ENCODE data around the gene SSH2.
A peak's percentile ranks its signal among the peaks of the same experiment; 100 is the strongest.

The SSH2 gene

DNA sequence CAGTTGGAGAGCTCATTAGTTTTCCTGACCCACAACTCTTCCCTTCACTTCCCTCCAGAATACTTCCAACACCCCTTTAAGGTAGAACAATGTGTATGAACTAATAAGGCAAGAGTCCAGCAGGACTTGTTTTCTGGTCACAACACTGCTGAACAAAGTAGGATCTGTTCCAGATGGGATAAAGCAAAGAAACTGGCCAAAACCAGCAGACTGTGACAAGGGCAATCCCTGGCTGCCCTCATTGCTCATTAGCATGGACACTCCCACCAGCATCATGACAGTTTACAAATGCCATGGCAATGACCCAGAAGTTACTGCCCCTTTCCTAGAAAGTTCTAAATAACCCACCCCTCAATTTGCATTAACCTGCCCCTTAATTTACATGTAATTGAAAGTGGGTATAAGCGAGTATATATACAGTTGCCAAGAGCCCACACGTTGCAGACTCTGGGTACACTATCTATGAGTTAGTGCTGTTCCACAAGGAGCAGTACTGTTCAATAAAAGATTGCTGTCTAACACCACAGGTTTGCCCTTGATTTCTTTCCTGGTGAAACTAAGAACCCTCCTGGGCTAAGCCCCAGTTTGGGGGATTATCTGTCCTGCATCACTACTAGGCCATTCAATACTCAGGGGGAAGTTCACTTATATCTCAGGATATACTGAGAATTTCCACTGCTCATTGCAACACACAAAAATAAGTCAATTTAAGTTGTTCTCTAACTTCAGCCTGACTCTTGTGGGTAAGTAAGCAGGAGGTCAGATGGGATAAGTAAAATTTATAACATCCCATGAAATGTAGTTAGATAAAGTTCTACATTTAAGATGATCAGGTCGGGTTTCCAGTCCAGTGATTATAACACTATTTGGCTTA is 82.3 kb downstream of the SSH2 start:
- H3K4me1 Mint-ChIP-seq (ENCODE audit: low read depth): peaks cover 38% of the 10 kb centered on the region
- no peaks in the 10 kb centered on the region for H3K9me3 Mint-ChIP-seq
- intact Hi-C loops (cut with micrococcal nuclease): no loop called here
- no peak overlapping the region for H3K4me3 Mint-ChIP-seq
- H3K27ac Mint-ChIP-seq: no peak overlapping the region
- H3K36me3 Mint-ChIP-seq (ENCODE audit: low read depth): peaks cover 11% of the 10 kb centered on the region
- no peaks in the 10 kb centered on the region for H3K27me3 Mint-ChIP-seq

- Mint-ChIP-seq H3K9me3 (no peaks in the 10 kb centered on the region), H3K27me3 (no peaks in the 10 kb centered on the region), H3K4me1 (ENCODE audit: low read depth) (peaks cover 31% of the 10 kb centered on the region), H3K4me3 (no peak overlapping the region), H3K36me3 (ENCODE audit: low read depth) (peaks cover 11% of the 10 kb centered on the region), H3K27ac (no peak overlapping the region)
- intact Hi-C loops (cut with micrococcal nuclease): no loop called here
Observed at GRCh38 chr17:29847118-29847517, 82.9 kb downstream of the SSH2 start.

GRCh38 chr17:29846298-29846697 is 83.7 kb downstream of the SSH2 start:
- no peaks in the 10 kb centered on the region for H3K9me3 Mint-ChIP-seq
- no peaks in the 10 kb centered on the region for H3K27me3 Mint-ChIP-seq
- peaks cover 24% of the 10 kb centered on the region for H3K4me1 Mint-ChIP-seq (ENCODE audit: low read depth)
- H3K4me3 Mint-ChIP-seq: no peak overlapping the region
- H3K27ac Mint-ChIP-seq: no peak overlapping the region
- peaks cover 11% of the 10 kb centered on the region for H3K36me3 Mint-ChIP-seq (ENCODE audit: low read depth)
- intact Hi-C loops (cut with micrococcal nuclease): no loop called here

GRCh38 chr17:29844339-29845048 is 85.5 kb downstream of the SSH2 start:
- Mint-ChIP-seq H3K4me1 (ENCODE audit: low read depth) (peaks cover 16% of the 10 kb centered on the region), H3K9me3 (no peaks in the 10 kb centered on the region), H3K36me3 (ENCODE audit: low read depth) (peaks cover 11% of the 10 kb centered on the region), H3K27me3 (no peaks in the 10 kb centered on the region), H3K4me3 (no peak overlapping the region), H3K27ac (no peak overlapping the region)
- intact Hi-C loops (cut with micrococcal nuclease): no loop called here

GRCh38 chr17:29840884-29841283 is 89.1 kb downstream of the SSH2 start:
- Mint-ChIP-seq H3K4me3 (no peak overlapping the region), H3K27ac (no peak overlapping the region), H3K36me3 (ENCODE audit: low read depth) (peaks cover 4% of the 10 kb centered on the region), H3K9me3 (no peaks in the 10 kb centered on the region), H3K4me1 (ENCODE audit: low read depth) (peaks cover 19% of the 10 kb centered on the region), H3K27me3 (no peaks in the 10 kb centered on the region)
- intact Hi-C loops (cut with micrococcal nuclease): no loop called here

GRCh38 chr17:29839656-29840055 is 90.4 kb downstream of the SSH2 start:
- H3K9me3 Mint-ChIP-seq: no peaks in the 10 kb centered on the region
- H3K36me3 Mint-ChIP-seq (ENCODE audit: low read depth): no peaks in the 10 kb centered on the region
- H3K27me3 Mint-ChIP-seq: no peaks in the 10 kb centered on the region
- H3K27ac Mint-ChIP-seq: no peak overlapping the region
- no peak overlapping the region for H3K4me3 Mint-ChIP-seq
- intact Hi-C loops (cut with micrococcal nuclease): no loop called here
- H3K4me1 Mint-ChIP-seq (ENCODE audit: low read depth): peaks cover 27% of the 10 kb centered on the region

- intact Hi-C loops (cut with micrococcal nuclease): no loop called here
- Mint-ChIP-seq H3K9me3 (no peaks in the 10 kb centered on the region), H3K4me1 (ENCODE audit: low read depth) (peaks cover 27% of the 10 kb centered on the region), H3K27ac (peak overlapping the region; percentile 47), H3K4me3 (no peak overlapping the region), H3K36me3 (ENCODE audit: low read depth) (no peaks in the 10 kb centered on the region), H3K27me3 (no peaks in the 10 kb centered on the region)
Observed at GRCh38 chr17:29838961-29839360, 91.1 kb downstream of the SSH2 start.

DNA sequence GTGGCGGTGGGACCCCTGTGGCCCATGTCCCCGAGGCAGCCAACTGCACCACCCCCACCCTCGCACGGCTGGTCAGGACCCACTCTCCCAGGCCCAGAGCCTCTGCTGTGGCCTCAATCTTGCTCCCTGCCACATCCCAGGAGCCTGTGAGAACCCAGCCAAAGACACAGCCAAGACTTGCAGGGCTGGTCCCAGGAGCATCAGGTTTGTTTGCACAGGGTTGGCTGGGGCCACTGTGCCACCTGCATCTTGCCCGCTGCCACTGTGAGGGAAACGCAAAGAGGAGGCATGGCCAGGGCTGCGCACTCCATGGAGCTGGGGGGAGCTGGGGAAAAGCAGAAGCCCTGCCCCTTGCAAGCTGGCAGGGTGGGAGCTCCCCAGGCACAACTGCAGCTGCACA is 92.5 kb downstream of the SSH2 start:
- no peaks in the 10 kb centered on the region for H3K27me3 Mint-ChIP-seq
- intact Hi-C loops (cut with micrococcal nuclease): no loop called here
- no peaks in the 10 kb centered on the region for H3K36me3 Mint-ChIP-seq (ENCODE audit: low read depth)
- no peaks in the 10 kb centered on the region for H3K9me3 Mint-ChIP-seq
- H3K27ac Mint-ChIP-seq: peak overlapping the region; percentile 4
- H3K4me1 Mint-ChIP-seq (ENCODE audit: low read depth): peaks cover 27% of the 10 kb centered on the region
- no peak overlapping the region for H3K4me3 Mint-ChIP-seq

GRCh38 chr17:29836643-29837042 is 93.4 kb downstream of the SSH2 start:
- peaks cover 27% of the 10 kb centered on the region for H3K4me1 Mint-ChIP-seq (ENCODE audit: low read depth)
- no peaks in the 10 kb centered on the region for H3K9me3 Mint-ChIP-seq
- peak overlapping the region; percentile 57 for H3K27ac Mint-ChIP-seq
- no peaks in the 10 kb centered on the region for H3K36me3 Mint-ChIP-seq (ENCODE audit: low read depth)
- H3K27me3 Mint-ChIP-seq: no peaks in the 10 kb centered on the region
- intact Hi-C loops (cut with micrococcal nuclease): no loop called here
- H3K4me3 Mint-ChIP-seq: no peak overlapping the region

- Mint-ChIP-seq H3K4me1 (ENCODE audit: low read depth) (peaks cover 27% of the 10 kb centered on the region), H3K36me3 (ENCODE audit: low read depth) (no peaks in the 10 kb centered on the region), H3K4me3 (no peak overlapping the region), H3K27me3 (no peaks in the 10 kb centered on the region), H3K9me3 (no peaks in the 10 kb centered on the region), H3K27ac (peak overlapping the region; percentile 62)
- intact Hi-C loops (cut with micrococcal nuclease): no loop called here
Observed at GRCh38 chr17:29835435-29836351, 94.3 kb downstream of the SSH2 start.

DNA sequence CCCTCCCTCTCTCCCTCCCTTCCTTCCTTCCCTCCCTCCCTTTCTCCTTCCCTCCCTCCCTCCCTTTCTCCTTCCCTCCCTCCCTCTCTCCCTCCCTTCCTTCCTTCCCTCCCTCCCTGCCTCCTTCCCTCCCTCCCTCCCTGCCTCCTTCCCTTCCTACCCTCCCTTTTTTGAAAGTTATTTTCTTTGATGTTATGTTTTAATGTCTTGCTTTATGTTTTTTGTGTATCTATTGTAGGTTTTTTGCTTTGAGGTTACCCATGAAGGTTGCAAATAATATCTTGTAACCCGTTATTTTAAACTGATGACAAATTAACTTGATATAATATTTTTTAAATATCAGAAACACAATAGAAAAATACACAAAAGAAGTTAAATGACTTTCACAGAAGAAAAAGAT is 96.2 kb downstream of the SSH2 start:
- intact Hi-C loops (cut with micrococcal nuclease): loop anchor here (5.0 kb wide), 1 partner anchor 34 kb away; no protein-coding TSS in a partner anchor
- H3K27me3 Mint-ChIP-seq: no peaks in the 10 kb centered on the region

GRCh38 chr17:29828676-29829284 is 101.2 kb downstream of the SSH2 start:
- intact Hi-C loops (cut with micrococcal nuclease): no loop called here
- peaks cover 5% of the 10 kb centered on the region for H3K4me1 Mint-ChIP-seq (ENCODE audit: low read depth)
- no peaks in the 10 kb centered on the region for H3K9me3 Mint-ChIP-seq
- no peak overlapping the region for H3K27ac Mint-ChIP-seq
- no peaks in the 10 kb centered on the region for H3K36me3 Mint-ChIP-seq (ENCODE audit: low read depth)
- H3K27me3 Mint-ChIP-seq: no peaks in the 10 kb centered on the region
- H3K4me3 Mint-ChIP-seq: no peak overlapping the region

More for the DNA sequence above, 96.2 kb downstream of the SSH2 start:
- no peak overlapping the region for H3K27ac Mint-ChIP-seq
- H3K36me3 Mint-ChIP-seq (ENCODE audit: low read depth): no peaks in the 10 kb centered on the region
- no peaks in the 10 kb centered on the region for H3K9me3 Mint-ChIP-seq
- peaks cover 25% of the 10 kb centered on the region for H3K4me1 Mint-ChIP-seq (ENCODE audit: low read depth)
- H3K4me3 Mint-ChIP-seq: no peak overlapping the region

GRCh38 chr17:29827179-29827578 is 102.8 kb downstream of the SSH2 start:
- no peaks in the 10 kb centered on the region for H3K36me3 Mint-ChIP-seq (ENCODE audit: low read depth)
- H3K27me3 Mint-ChIP-seq: no peaks in the 10 kb centered on the region
- intact Hi-C loops (cut with micrococcal nuclease): no loop called here
- H3K27ac Mint-ChIP-seq: no peak overlapping the region
- no peaks in the 10 kb centered on the region for H3K9me3 Mint-ChIP-seq
- H3K4me3 Mint-ChIP-seq: no peak overlapping the region
- peaks cover 5% of the 10 kb centered on the region for H3K4me1 Mint-ChIP-seq (ENCODE audit: low read depth)
